KMS-11 (cell line): ENCODE data around the gene DMD.

Experiments
- H2AFZ ChIP-seq: fragments of 200-600 bp; sonication (generic); 2 replicates; pipeline ENCODE4 v1.6.1; 2016; ENCODE audit warnings: antibody characterized with exemption, mixed run types, low read depth
- H3K27ac ChIP-seq: fragments of 200-600 bp; sonication (generic); 2 replicates; pipeline ENCODE4 v1.6.1; 2016; ENCODE audit warnings: mild to moderate bottlenecking, mixed run types
- H3K27me3 ChIP-seq: fragments of 200-600 bp; sonication (generic); 2 replicates; pipeline ENCODE4 v1.6.1; 2017; ENCODE audit warnings: mild to moderate bottlenecking, low read depth, mixed run types, moderate library complexity; ENCODE audit not compliant: insufficient read depth
- H3K36me3 ChIP-seq: fragments of 200-600 bp; sonication (generic); 2 replicates; pipeline ENCODE4 v1.6.1; 2017; ENCODE audit warnings: mild to moderate bottlenecking, mixed run types; ENCODE audit not compliant: insufficient read depth
- H3K4me1 ChIP-seq: fragments of 200-600 bp; sonication (generic); 2 replicates; pipeline ENCODE4 v1.6.1; 2016; ENCODE audit warnings: mild to moderate bottlenecking, low read depth, mixed run types; ENCODE audit not compliant: poor library complexity, severe bottlenecking
- H3K4me2 ChIP-seq: fragments of 200-600 bp; sonication (generic); 2 replicates; pipeline ENCODE4 v1.7.0; 2016; ENCODE audit warnings: mild to moderate bottlenecking, mixed run types
- H3K4me3 ChIP-seq: fragments of 200-600 bp; sonication (generic); IDR thresholded peaks from 2 replicates; pipeline ENCODE4 v1.6.1; 2017; ENCODE audit warnings: low read depth, low read length, mixed read lengths; ENCODE audit not compliant: insufficient read depth
- H3K79me2 ChIP-seq: fragments of 200-600 bp; sonication (generic); 2 replicates; pipeline ENCODE4 v1.6.1; 2016; ENCODE audit warnings: low read depth, mixed run types; ENCODE audit not compliant: insufficient read depth
- H3K9ac ChIP-seq: fragments of 200-600 bp; sonication (generic); 2 replicates; pipeline ENCODE4 v1.6.1; 2016; ENCODE audit warnings: mild to moderate bottlenecking, mixed run types
- H4K20me1 ChIP-seq: fragments of 200-600 bp; sonication (generic); 2 replicates; pipeline ENCODE4 v1.6.1; 2016; ENCODE audit warnings: mild to moderate bottlenecking, mixed run types; ENCODE audit not compliant: insufficient read depth
- TF ChIP-seq, protein P1 (sequence below): fragments of 200-600 bp; sonication (generic); conservative IDR thresholded peaks from 2 replicates; pipeline ENCODE4 v1.6.1; 2017; ENCODE audit warnings: low read depth, mild to moderate bottlenecking, antibody characterized with exemption, low read length, moderate library complexity, mixed read lengths

Gene DMD

DNA sequence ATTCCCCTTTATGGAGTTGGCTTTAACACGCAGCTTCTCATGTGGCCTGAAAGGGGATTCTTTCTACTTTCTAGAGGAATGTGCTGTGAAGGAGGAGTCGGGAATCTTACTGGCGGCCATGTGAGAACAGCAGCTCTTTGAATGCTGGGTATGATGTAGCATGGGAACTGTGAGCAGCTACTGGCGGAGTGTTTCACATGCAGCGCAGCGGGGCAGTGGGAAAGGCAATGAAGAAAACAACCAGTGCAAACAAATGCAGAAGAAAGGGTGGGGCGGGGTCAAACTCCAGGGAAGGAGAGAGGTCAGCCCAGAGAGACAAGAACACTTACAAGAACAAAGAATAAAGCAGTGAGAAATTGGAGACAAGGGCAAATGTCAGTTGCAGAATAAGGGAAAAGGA, 1775.8 kb downstream of the DMD start:
- TF ChIP-seq, protein P1, sequence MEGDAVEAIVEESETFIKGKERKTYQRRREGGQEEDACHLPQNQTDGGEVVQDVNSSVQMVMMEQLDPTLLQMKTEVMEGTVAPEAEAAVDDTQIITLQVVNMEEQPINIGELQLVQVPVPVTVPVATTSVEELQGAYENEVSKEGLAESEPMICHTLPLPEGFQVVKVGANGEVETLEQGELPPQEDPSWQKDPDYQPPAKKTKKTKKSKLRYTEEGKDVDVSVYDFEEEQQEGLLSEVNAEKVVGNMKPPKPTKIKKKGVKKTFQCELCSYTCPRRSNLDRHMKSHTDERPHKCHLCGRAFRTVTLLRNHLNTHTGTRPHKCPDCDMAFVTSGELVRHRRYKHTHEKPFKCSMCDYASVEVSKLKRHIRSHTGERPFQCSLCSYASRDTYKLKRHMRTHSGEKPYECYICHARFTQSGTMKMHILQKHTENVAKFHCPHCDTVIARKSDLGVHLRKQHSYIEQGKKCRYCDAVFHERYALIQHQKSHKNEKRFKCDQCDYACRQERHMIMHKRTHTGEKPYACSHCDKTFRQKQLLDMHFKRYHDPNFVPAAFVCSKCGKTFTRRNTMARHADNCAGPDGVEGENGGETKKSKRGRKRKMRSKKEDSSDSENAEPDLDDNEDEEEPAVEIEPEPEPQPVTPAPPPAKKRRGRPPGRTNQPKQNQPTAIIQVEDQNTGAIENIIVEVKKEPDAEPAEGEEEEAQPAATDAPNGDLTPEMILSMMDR, result no peak
- Histone ChIP-seq H3K9ac (no peak overlapping the region), H2AFZ (no peak overlapping the region), H3K27me3 (no peaks in the 10 kb centered on the region), H3K79me2 (no peaks in the 10 kb centered on the region), H3K4me1 (no peaks in the 10 kb centered on the region), H3K4me2 (no peak overlapping the region), H3K4me3 (no peak overlapping the region), H4K20me1 (no peaks in the 10 kb centered on the region), H3K27ac (no peak overlapping the region), H3K36me3 (no peaks in the 10 kb centered on the region)

- H3K4me1 ChIP-seq, result no peaks in the 10 kb centered on the region
- no peaks in the 10 kb centered on the region for H3K36me3 ChIP-seq
- H3K79me2 ChIP-seq, result no peaks in the 10 kb centered on the region
- H3K9ac ChIP-seq, result no peak overlapping the region
- no peak overlapping the region for H3K27ac ChIP-seq
- H3K4me2 ChIP-seq, result no peak overlapping the region
- no peak overlapping the region for H2AFZ ChIP-seq
- no peaks in the 10 kb centered on the region for H3K27me3 ChIP-seq
- H3K4me3 ChIP-seq, result no peak overlapping the region
- TF ChIP-seq, protein P1, result no peak
- no peaks in the 10 kb centered on the region for H4K20me1 ChIP-seq
Observed at GRCh38 chrX:31433856-31434255, 1777.5 kb downstream of the DMD start.

GRCh38 chrX:31429915-31430314, 1781.4 kb downstream of the DMD start:
- Histone ChIP-seq H3K4me1 (no peaks in the 10 kb centered on the region), H3K9ac (no peak overlapping the region), H3K4me3 (no peak overlapping the region), H4K20me1 (no peaks in the 10 kb centered on the region), H3K27ac (no peak overlapping the region), H3K4me2 (no peak overlapping the region), H3K79me2 (no peaks in the 10 kb centered on the region), H3K27me3 (no peaks in the 10 kb centered on the region), H3K36me3 (no peaks in the 10 kb centered on the region), H2AFZ (no peak overlapping the region)
- TF ChIP-seq, protein P1, result no peak

GRCh38 chrX:31423609-31424189, 1787.7 kb downstream of the DMD start:
- no peak overlapping the region for H3K9ac ChIP-seq
- no peaks in the 10 kb centered on the region for H4K20me1 ChIP-seq
- H3K27me3 ChIP-seq, result no peaks in the 10 kb centered on the region
- no peak overlapping the region for H2AFZ ChIP-seq
- no peak overlapping the region for H3K4me3 ChIP-seq
- H3K4me2 ChIP-seq, result no peak overlapping the region
- TF ChIP-seq, protein P1, result peak; percentile 35
- no peak overlapping the region for H3K27ac ChIP-seq
- H3K36me3 ChIP-seq, result no peaks in the 10 kb centered on the region
- H3K4me1 ChIP-seq, result no peaks in the 10 kb centered on the region
- no peaks in the 10 kb centered on the region for H3K79me2 ChIP-seq
